Endothelial cell of umbilical vein (primary cell): ENCODE measurements around the gene OGG1.

Experiments used
- FOS ChIP-seq: IDR thresholded peaks from 2 replicates; pipeline ENCODE4 v1.6.1; 2011; ENCODE audit warnings: mild to moderate bottlenecking, low read length, moderate library complexity, borderline replicate concordance; ENCODE audit not compliant: insufficient read depth
- GATA2 ChIP-seq: IDR thresholded peaks from 2 replicates; pipeline ENCODE4 v1.7.0; 2011; ENCODE audit warnings: low read depth, mild to moderate bottlenecking, moderate library complexity, mixed read lengths, low read length; ENCODE audit not compliant: insufficient read length, insufficient read depth
- MYC ChIP-seq: IDR thresholded peaks from one replicate; pipeline ENCODE4 v1.6.1; 2011; ENCODE audit warnings: mild to moderate bottlenecking, low read depth, low read length
- POLR2A ChIP-seq: IDR thresholded peaks from 2 replicates; pipeline ENCODE4 v1.6.1; 2012; ENCODE audit warnings: low read depth, mild to moderate bottlenecking, control low read depth, low read length
- POLR2AphosphoS5 ChIP-seq: IDR thresholded peaks from 2 replicates; pipeline ENCODE4 v1.6.1; 2012; ENCODE audit warnings: low read depth, mild to moderate bottlenecking, control low read depth, low read length, moderate library complexity; ENCODE audit not compliant: insufficient read depth
- TF ChIP-seq, protein P1 (sequence below), 2 donors: IDR thresholded peaks; 1 replicate in 1 of 2; 2 replicates in 1 of 2; pipeline ENCODE4 v1.5.1; 2011; ENCODE audit warnings: low read length in 2 of 2, mild to moderate bottlenecking in 2 of 2, moderate library complexity in 2 of 2, control low read depth in 1 of 2, inconsistent platforms in 1 of 2, low read depth in 1 of 2; ENCODE audit not compliant: insufficient read depth in 1 of 2; ENCODE audit errors: extremely low read depth in 1 of 2
- TF ChIP-seq, protein P2 (sequence below): IDR thresholded peaks from 2 replicates; pipeline ENCODE4 v1.6.1; 2011; ENCODE audit not compliant: insufficient read depth, insufficient read length

DNA sequence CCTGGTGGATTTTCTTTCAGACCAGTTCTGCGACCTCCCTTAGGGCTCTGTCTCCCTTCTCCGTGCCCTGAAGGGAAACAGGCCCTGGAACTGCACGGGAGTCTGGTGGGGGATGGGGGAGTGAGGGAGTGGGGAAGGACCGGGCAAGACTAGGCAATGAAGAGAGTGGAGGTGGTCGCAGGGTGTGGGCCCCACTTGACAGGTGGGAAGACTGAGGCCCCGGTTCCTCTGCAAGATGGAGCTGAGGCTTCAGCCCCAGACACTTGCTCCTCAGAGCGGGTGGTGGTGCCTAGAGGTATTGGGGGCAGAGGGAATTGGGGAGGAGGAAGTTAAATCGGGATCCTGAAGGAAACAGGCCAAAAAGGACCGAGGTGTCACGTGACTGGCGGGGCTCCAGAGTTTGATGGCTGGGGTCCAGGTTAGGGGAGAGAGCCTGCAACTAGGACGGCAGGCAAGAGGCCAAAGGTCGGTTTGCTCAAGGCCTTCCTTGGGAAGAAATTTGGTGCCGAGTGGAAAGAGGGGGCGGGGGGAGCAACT lies 20.6 kb downstream of the OGG1 start:
- TF ChIP-seq, protein P1, sequence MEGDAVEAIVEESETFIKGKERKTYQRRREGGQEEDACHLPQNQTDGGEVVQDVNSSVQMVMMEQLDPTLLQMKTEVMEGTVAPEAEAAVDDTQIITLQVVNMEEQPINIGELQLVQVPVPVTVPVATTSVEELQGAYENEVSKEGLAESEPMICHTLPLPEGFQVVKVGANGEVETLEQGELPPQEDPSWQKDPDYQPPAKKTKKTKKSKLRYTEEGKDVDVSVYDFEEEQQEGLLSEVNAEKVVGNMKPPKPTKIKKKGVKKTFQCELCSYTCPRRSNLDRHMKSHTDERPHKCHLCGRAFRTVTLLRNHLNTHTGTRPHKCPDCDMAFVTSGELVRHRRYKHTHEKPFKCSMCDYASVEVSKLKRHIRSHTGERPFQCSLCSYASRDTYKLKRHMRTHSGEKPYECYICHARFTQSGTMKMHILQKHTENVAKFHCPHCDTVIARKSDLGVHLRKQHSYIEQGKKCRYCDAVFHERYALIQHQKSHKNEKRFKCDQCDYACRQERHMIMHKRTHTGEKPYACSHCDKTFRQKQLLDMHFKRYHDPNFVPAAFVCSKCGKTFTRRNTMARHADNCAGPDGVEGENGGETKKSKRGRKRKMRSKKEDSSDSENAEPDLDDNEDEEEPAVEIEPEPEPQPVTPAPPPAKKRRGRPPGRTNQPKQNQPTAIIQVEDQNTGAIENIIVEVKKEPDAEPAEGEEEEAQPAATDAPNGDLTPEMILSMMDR (IDR thresholded peaks at IDR 0.05; ENCODE audit: extremely low read depth in 1 of 2, insufficient read depth in 1 of 2, low read depth in 1 of 2, low read length in 2 of 2) = no peak
- TF ChIP-seq POLR2A (no peak), FOS (no peak), MYC (no peak), GATA2 (no peak), POLR2AphosphoS5 (no peak)
- TF ChIP-seq, protein P2, sequence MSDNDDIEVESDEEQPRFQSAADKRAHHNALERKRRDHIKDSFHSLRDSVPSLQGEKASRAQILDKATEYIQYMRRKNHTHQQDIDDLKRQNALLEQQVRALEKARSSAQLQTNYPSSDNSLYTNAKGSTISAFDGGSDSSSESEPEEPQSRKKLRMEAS = no peak
